ENCODE measurements around the gene PEX11G. TPM values are rescaled to one million over a fixed set of nuclear protein-coding genes. Genes with fewer than 3 reads are reported as not detected.

The PEX11G gene
- total and polyA plus RNA-seq, 8 donors: 1.5 to 6.8 (median 2.5) TPM

DNA sequence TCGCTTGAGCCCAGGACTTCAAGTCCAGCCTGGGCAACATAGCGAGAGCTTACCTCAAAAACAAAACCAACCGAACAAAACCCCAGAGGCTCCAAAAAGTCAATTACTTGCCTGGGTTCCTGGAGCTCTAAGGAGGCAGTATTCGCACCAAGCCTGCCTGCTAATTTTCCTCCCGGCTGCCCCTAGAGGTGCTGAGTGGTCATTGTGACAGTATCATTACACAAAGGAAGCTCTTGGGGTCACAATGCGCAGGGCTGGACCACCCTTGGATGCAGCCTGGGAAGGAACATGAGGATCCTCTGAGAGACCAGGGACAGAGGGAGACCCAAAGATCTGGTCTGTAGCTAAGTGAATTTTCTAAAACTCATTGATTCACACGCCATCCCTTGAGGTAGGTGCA lies 8.5 kb upstream of the PEX11G start:
- DNase-seq: no peak
- Histone ChIP-seq H3K4me1 (peaks cover 0 to 11% (median 9%) of the 10 kb centered on the region in 3 donors), H3K4me3 (no peak overlapping the region), H3K27me3 (no peaks in the 10 kb centered on the region), H3K9me3 (no peaks in the 10 kb centered on the region), H3K27ac (no peak overlapping the region), H3K36me3 (no peaks in the 10 kb centered on the region)
- no peak for ATAC-seq
- 63 to 67% methylated on average over 7 of the region's 7 CpGs for WGBS, 2 donors
- TF ChIP-seq, protein P1, sequence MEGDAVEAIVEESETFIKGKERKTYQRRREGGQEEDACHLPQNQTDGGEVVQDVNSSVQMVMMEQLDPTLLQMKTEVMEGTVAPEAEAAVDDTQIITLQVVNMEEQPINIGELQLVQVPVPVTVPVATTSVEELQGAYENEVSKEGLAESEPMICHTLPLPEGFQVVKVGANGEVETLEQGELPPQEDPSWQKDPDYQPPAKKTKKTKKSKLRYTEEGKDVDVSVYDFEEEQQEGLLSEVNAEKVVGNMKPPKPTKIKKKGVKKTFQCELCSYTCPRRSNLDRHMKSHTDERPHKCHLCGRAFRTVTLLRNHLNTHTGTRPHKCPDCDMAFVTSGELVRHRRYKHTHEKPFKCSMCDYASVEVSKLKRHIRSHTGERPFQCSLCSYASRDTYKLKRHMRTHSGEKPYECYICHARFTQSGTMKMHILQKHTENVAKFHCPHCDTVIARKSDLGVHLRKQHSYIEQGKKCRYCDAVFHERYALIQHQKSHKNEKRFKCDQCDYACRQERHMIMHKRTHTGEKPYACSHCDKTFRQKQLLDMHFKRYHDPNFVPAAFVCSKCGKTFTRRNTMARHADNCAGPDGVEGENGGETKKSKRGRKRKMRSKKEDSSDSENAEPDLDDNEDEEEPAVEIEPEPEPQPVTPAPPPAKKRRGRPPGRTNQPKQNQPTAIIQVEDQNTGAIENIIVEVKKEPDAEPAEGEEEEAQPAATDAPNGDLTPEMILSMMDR (IDR thresholded peaks at IDR 0.05): no peak
- intact Hi-C loops (cut with DNase I): no loop called here
- FAIRE-seq: no peak

DNA sequence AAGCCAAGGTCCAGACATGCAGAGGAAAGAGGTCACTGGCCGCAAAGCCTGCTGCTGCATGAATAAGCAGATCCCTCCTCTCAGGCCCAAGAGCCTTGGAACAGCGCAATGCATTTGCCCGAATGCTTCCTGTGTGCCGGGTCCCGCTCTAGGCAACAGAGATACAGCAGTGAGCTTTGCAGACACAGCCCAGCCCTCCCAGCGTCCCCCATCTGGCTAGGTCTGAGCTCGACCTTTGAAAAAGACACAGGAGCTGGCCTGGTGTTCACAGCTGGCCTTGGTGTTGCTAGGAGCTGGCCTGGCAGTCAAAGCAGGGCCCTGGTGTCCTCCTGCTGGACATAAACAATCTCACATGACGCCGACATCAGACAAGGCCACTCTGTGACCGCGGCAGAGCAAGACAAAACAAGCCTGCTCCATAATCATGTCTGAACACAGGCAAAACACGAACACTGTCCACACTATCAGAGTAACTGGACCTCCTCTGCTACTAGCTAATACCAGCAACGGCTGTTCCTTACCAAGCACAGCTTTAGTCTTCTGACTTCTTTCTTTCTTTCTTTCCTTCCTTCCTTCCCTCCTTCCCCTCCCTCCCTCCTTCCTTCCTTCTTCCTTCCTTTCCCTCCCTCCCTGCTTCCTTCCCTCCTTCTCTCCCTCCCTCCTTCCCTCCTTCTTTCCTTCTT lies 5.7 kb upstream of the PEX11G start:
- intact Hi-C loops (cut with DNase I): no loop called here
- peaks cover 0 to 13% (median 8%) of the 10 kb centered on the region in 3 donors for H3K4me1 ChIP-seq
- peak overlapping the region; percentile 9 to 75 (median 42) for H3K27ac ChIP-seq
- TF ChIP-seq, protein P1 (IDR thresholded peaks at IDR 0.05): peak in 1 of 4 donors; percentile 30
- no peak overlapping the region for H3K4me3 ChIP-seq
- H3K9me3 ChIP-seq: no peaks in the 10 kb centered on the region
- H3K36me3 ChIP-seq: no peaks in the 10 kb centered on the region
- WGBS, 2 donors: 22 to 31% methylated on average over 13 of the region's 13 CpGs
- DNase-seq: peak in 5 of 6 donors; percentile 51 to 85 (median 66)
- no peaks in the 10 kb centered on the region for H3K27me3 ChIP-seq
- peak; percentile 73 to 93 (median 86) for ATAC-seq
- FAIRE-seq: no peak

DNA sequence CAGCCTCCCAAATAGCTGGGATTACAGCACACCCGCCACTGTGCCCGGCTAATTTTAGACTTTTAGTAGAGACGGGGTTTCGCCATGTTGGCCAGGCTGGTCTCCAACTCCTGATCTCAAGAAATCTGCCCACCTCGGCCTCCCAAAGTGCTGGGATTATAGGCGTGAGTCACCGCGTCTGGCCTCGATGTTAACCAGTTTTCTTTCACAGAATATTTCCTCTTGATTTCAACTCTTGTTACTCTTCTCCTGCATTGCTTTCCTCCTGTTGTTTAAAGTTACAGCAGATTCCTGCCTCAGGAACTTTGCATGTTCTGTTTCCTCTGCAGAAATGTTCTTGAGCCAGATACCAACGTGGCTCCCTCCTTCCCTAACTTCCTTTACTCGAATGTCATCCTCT lies 3.7 kb upstream of the PEX11G start:
- no peaks in the 10 kb centered on the region for H3K9me3 ChIP-seq
- 84 to 88% methylated on average over 11 of the region's 11 CpGs for WGBS, 2 donors
- intact Hi-C loops (cut with DNase I): no loop called here
- H3K4me3 ChIP-seq: no peak overlapping the region
- H3K27ac ChIP-seq: no peak overlapping the region
- ATAC-seq: no peak
- TF ChIP-seq, protein P1 (IDR thresholded peaks at IDR 0.05): no peak
- H3K27me3 ChIP-seq: no peaks in the 10 kb centered on the region
- H3K4me1 ChIP-seq: peaks cover 0 to 16% (median 12%) of the 10 kb centered on the region in 3 donors
- FAIRE-seq: no peak
- DNase-seq: no peak
- H3K36me3 ChIP-seq: no peaks in the 10 kb centered on the region

DNA sequence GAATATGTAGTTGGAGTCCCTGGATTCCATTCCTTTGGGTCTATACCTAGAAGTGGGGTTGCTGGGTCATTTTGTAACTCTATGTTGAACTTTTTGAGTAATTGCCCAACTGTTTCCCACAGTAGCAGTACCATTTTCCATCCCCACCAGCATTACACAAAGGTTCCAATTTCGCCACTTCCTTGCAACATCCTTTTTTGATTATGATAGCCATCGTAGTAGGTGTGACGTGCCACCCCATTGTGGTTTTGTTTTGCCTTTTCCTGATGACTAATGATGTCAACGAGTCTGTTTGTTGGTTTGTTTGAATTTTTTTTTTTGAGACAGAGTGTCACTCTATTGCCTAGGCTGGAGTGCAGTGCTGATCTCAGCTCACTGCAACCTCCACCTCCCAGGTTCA lies 3.3 kb upstream of the PEX11G start:
- Histone ChIP-seq H3K9me3 (no peaks in the 10 kb centered on the region), H3K4me1 (peaks cover 0 to 16% (median 12%) of the 10 kb centered on the region in 3 donors), H3K36me3 (no peaks in the 10 kb centered on the region), H3K27ac (no peak overlapping the region), H3K4me3 (no peak overlapping the region), H3K27me3 (no peaks in the 10 kb centered on the region)
- WGBS, 2 donors: 75 to 82% methylated on average over 4 of the region's 4 CpGs
- no peak for ATAC-seq
- intact Hi-C loops (cut with DNase I): no loop called here
- no peak for FAIRE-seq
- TF ChIP-seq, protein P1 (IDR thresholded peaks at IDR 0.05): no peak
- DNase-seq: no peak

DNA sequence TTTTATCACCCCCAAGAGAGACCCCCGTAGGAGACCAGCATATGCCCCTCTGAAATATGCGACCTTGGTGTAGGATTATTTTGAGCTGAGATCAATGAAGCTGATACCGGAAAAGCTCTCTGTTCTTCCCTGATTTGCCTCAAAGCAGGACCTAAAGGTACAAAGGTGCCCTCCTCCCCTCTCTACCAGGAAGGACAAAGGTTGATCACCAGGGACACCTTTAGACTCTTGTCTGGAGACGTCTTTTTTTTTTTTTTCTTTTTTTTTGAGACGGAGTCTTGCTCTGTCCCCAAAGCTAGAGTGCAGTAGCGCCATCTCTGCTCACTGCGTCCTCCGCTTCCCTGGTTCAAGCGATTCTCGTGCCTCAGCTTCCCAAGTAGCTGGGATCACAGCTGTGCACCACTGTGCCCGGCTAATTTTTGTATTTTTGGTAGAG lies 792 bp upstream of the PEX11G start:
- DNase-seq: no peak
- H3K27ac ChIP-seq: peak overlapping the region in 3 of 4 donors; percentile 81 to 86 (median 85)
- TF ChIP-seq, protein P1 (IDR thresholded peaks at IDR 0.05): no peak
- no peaks in the 10 kb centered on the region for H3K9me3 ChIP-seq
- H3K36me3 ChIP-seq: no peaks in the 10 kb centered on the region
- intact Hi-C loops (cut with DNase I): no loop called here
- H3K27me3 ChIP-seq: no peaks in the 10 kb centered on the region
- WGBS, 2 donors: 57 to 61% methylated on average over 11 of the region's 11 CpGs
- peaks cover 0 to 13% (median 12%) of the 10 kb centered on the region in 3 donors for H3K4me1 ChIP-seq
- peak overlapping the region in 2 of 4 donors; percentile 66 to 74 for H3K4me3 ChIP-seq
- FAIRE-seq: no peak
- ATAC-seq: peak in 3 of 4 donors; percentile 13 to 16 (median 14)

All from pancreas (tissue), 10 donors.